GM18873 (cell line): ENCODE results near the gene DHFR2.
"Not testable (repeated sequence)": the region's sequence is repeated elsewhere in the genome, so short reads cannot be mapped to it uniquely, and the experiment has no call there.

ENCODE experiments used
- ATAC-seq: cut with Tn5 transposase; IDR thresholded peaks from one replicate; pipeline ENCODE4 v1.9.1; 2021; ENCODE audit warnings: mild to moderate bottlenecking, moderate library complexity, moderate number of reproducible peaks; ENCODE audit not compliant: unreplicated experiment, low FRiP score

Gene DHFR2

GRCh38 chr3:94066506-94067500, 4.1 kb upstream of the DHFR2 start:
- ATAC-seq: no peak

- ATAC-seq: no peak
Observed at GRCh38 chr3:94065819-94066480, 3.2 kb upstream of the DHFR2 start.

- no peak for ATAC-seq
Observed at GRCh38 chr3:94065122-94065521, 2.4 kb upstream of the DHFR2 start.

GRCh38 chr3:94064243-94064860, 1.6 kb upstream of the DHFR2 start:
- ATAC-seq: no peak

GRCh38 chr3:94063496-94064119, 892 bp upstream of the DHFR2 start:
- ATAC-seq: no peak

- no peak for ATAC-seq
Observed at GRCh38 chr3:94061297-94061696, 1.4 kb downstream of the DHFR2 start.

- ATAC-seq: no peak
Observed at GRCh38 chr3:94050546-94050945, 12.2 kb downstream of the DHFR2 start.

- ATAC-seq: no peak
Observed at GRCh38 chr3:94049267-94049666, 13.4 kb downstream of the DHFR2 start.

GRCh38 chr3:94046533-94046932, 16.2 kb downstream of the DHFR2 start:
- ATAC-seq: no peak

- not testable (repeated sequence) for ATAC-seq
Observed at GRCh38 chr3:94044100-94044936, 18.4 kb downstream of the DHFR2 start.

GRCh38 chr3:94043285-94043684, 19.4 kb downstream of the DHFR2 start:
- ATAC-seq: no peak

- ATAC-seq: no peak
Observed at GRCh38 chr3:94036909-94037507, 25.7 kb downstream of the DHFR2 start.

GRCh38 chr3:94028093-94028837, 34.5 kb downstream of the DHFR2 start, which contains the start of gene STX19:
STX19 (minus strand) TSS chr3:94028597; CDS start chr3:94015269, 13,328 bp downstream.
- ATAC-seq: no peak

GRCh38 chr3:94026623-94027022, 36.1 kb downstream of the DHFR2 start:
- ATAC-seq: no peak

GRCh38 chr3:94024385-94024784, 38.3 kb downstream of the DHFR2 start:
- ATAC-seq: no peak

GRCh38 chr3:94020293-94020692, 42.4 kb downstream of the DHFR2 start:
- ATAC-seq: no peak

GRCh38 chr3:94019659-94020058, 43.1 kb downstream of the DHFR2 start:
- no peak for ATAC-seq

- no peak for ATAC-seq
Observed at GRCh38 chr3:94015025-94015424, 47.7 kb downstream of the DHFR2 start.

GRCh38 chr3:94012185-94012584, 50.5 kb downstream of the DHFR2 start:
- no peak for ATAC-seq
